ENCODE results near the gene SLCO2A1.

- no peak for TF ChIP-seq CTCF (IDR thresholded peaks at IDR 0.05)
- no peak for TF ChIP-seq POLR2A (IDR thresholded peaks at IDR 0.05)
Measured at GRCh38 chr3:134067531-134068161, 37.9 kb upstream of the SLCO2A1 start.

Measured in testis (tissue), 2 donors.